GM03348 (cell line): ENCODE results near the gene ATP6V1A.

Source experiments
- DNase-seq: peaks from one replicate; pipeline ENCODE4 v3.0.0; 2012; ENCODE audit warnings: low spot score

The ATP6V1A gene

GRCh38 chr3:113747283-113748046 is 630 bp downstream of the ATP6V1A start:
- peak; percentile 20 for DNase-seq

DNA sequence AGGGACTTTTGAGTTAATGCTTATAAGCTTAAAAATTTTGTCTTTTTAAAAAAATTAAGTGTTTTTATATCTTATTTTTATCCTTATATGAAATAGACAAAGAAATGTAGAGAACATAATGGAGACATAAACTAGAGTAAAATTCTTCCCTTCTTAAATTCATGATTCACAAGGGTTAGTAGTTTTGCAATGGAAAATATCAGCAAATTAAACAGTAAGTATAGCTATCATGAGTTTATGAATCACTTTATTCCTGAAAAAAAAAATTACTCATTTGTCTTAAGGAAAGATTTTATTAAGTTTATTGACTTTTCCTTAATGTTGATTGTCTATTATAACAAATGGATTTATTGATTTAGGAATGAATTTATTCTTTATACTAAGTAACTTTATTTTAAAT is 4.3 kb downstream of the ATP6V1A start:
- no peak for DNase-seq

- DNase-seq = no peak
Observed at GRCh38 chr3:113753376-113753985, 6.6 kb downstream of the ATP6V1A start.

- DNase-seq = no peak
Observed at GRCh38 chr3:113754494-113755159, 7.8 kb downstream of the ATP6V1A start.

GRCh38 chr3:113758389-113759024 is 11.7 kb downstream of the ATP6V1A start:
- DNase-seq = peak; percentile 21

DNA sequence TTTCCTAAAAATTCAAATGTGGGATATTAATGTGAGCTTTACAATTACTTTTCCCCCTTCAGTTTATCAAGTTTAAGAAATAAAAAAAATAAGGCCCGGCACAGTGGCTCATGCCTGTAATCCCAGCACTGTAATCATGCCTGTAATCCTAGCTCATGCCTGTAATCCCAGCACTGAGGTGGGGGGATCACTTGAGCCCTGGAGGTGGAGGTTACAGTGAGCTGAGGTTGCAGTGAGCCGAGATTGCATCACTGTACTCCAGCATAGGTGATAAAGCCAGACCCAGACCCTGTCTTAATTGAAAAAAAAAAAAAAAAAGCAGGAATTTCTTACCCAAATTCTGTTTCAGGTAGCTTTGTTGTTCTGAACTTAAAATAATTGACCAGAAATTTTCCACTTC is 17.9 kb downstream of the ATP6V1A start:
- no peak for DNase-seq

GRCh38 chr3:113769551-113769950 is 22.7 kb downstream of the ATP6V1A start:
- DNase-seq = peak; percentile 81

GRCh38 chr3:113771993-113772392 is 25.2 kb downstream of the ATP6V1A start:
- no peak for DNase-seq

GRCh38 chr3:113773381-113773780 is 26.5 kb downstream of the ATP6V1A start:
- peak; percentile 74 for DNase-seq

- DNase-seq = no peak
Observed at GRCh38 chr3:113775516-113775915, 28.7 kb downstream of the ATP6V1A start.

GRCh38 chr3:113776564-113776963 is 29.7 kb downstream of the ATP6V1A start:
- no peak for DNase-seq

DNA sequence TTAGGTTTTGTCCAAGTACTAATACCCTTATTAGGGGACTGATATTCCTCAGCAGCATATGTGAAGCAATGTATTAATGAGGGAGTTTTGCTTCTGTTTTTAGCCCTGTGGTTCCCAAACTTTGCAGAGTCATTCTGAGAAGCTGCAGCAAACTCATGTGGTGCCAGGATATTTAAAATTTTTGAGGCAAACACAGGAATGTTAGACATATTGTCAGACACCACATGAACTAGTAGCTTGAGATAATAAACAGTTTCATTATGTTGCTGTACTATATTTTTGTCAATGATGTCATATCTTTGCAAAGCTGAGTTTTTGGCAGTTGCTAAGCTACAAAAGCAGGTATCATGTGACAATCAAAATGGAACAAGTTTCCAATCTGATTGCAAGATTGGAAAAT is 36.6 kb downstream of the ATP6V1A start:
- peak; percentile 85 for DNase-seq

GRCh38 chr3:113783980-113784379 is 37.1 kb downstream of the ATP6V1A start:
- DNase-seq = no peak

GRCh38 chr3:113791381-113791780 is 44.5 kb downstream of the ATP6V1A start:
- no peak for DNase-seq

DNA sequence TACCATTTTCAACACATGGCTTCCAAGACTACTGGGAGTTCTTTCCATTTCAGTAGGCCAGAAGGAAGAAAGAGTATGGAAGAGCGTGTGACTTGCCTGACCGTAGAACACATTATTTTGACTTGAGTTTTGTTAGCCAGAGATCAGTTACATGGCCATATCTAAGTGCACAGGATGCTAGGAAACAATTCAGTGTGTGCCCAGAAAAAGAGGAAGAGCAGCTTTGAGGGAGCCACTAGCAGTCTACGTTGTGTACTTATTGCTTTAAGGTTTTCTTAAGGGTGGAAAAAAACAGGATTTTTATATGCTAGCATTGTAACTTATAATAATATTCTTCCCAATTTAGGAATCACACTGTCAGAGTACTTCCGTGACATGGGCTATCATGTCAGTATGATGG is 47.7 kb downstream of the ATP6V1A start:
- no peak for DNase-seq

DNA sequence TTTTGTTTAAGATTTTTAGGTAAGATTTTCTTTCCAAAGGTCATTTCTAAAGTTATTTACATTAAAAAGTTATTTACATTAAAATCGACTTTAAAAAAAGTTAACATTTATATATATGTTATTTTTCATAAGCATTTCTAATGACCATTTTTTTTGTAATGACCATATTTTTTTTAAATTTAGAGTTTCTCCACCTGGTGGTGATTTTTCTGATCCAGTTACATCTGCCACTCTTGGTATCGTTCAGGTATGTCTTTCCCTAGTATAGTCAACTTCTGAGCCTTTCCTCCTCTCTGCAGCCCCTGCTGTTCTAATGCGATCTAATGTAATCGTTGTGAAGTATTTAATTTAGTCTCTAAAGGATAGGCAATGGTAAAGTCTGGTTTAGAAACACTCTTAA is 48.9 kb downstream of the ATP6V1A start:
- no peak for DNase-seq

DNA sequence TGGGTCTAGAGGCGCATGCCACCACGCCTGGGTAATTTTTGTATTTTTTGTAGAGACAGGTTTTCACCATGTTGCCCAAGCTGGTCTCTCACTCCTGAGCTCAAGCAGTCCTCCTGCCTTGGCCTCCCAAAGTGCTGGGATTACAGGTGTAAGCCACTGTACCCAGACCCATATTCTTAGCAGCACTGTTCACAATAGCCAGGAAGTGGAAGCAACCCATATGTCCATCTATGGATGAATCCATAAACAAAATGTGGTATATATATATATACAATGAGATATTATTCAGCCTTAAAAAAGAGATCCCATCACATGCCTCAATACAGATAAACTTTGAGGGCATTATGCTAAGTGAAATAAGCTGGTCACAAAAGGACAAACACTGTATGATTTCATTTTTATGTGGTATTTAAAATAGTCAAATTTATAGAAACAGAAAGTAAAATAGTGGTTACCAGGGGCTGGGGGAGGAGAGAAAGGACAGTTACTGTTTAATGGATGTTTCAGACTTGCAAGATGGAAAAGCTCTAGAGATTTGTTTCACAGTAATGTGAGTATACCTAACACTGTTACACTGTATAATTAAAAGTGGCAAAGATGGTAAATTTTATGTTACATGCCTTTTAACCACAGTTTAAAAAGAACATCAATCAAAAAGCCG is 56.1 kb downstream of the ATP6V1A start:
- DNase-seq = no peak

- DNase-seq = no peak
Observed at GRCh38 chr3:113804661-113805060, 57.8 kb downstream of the ATP6V1A start.

DNA sequence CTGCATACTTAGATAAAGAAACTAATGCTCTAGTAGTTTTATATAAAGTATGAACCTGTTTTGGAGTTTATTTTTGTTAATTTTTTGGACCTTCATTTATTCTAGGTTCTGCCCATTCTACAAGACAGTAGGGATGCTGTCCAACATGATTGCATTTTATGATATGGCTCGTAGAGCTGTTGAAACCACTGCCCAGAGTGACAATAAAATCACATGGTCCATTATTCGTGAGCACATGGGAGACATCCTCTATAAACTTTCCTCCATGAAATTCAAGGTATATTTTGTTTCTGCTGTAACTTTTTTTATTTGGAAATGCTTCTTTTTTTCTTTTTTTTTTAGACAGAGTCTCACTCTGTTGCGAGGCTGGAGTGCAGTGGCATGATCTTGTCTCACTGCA is 58.4 kb downstream of the ATP6V1A start:
- no peak for DNase-seq

DNA sequence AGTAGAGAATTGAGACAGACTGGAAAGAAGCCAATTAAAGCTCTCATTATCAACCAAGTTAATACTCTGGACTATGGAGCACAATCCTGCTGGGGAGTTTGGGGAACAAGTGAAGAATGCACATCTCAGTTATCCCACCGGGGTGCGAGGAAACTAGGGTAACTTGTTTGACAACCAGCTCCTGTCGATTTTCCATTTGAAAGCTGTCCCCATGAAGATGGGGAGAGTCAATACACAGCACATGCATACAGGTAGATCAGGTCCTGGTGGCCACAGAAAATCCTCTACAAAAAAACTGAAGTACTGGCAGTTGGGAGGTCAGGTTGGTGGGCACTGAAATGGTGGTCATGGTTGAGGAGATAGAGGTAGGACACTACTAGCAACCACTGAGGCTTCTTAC is 66.0 kb downstream of the ATP6V1A start:
- DNase-seq = no peak

GRCh38 chr3:113819866-113820265 is 73.0 kb downstream of the ATP6V1A start:
- DNase-seq = no peak

- DNase-seq = peak; percentile 15
Observed at GRCh38 chr3:113825090-113825489, 78.3 kb downstream of the ATP6V1A start.
